SK-N-SH (cell line): ENCODE measurements around the gene EXOC4. TPM values are rescaled to one million over a fixed set of nuclear protein-coding genes. Genes with fewer than 3 reads are reported as not detected.

ENCODE experiments used
- CTCF ChIA-PET: fragments of 300-600, 350-600 bp; formaldehyde crosslinking; extraction: SDS; loops from one replicate; lab custom pipeline; 2021; lab: Yijun Ruan, JAX
- POLR2A ChIA-PET: fragments of 350-600 bp; sonication (Branson Sonifier 250); formaldehyde crosslinking; extraction: SDS; loops from one replicate; lab custom pipeline; 2020; ENCODE audit warnings: antibody characterized with exemption, inconsistent platforms; lab: Yijun Ruan, JAX
- DNase-seq: peaks from one replicate; pipeline ENCODE4 v3.0.0; 2012
- H2AFZ ChIP-seq: fragments of 200-600 bp; sonication (generic); 2 replicates; pipeline ENCODE4 v1.8.1; 2016; ENCODE audit warnings: antibody characterized with exemption, mild to moderate bottlenecking, low read depth
- H3F3A ChIP-seq: fragments of 200-600 bp; sonication (generic); replicated peaks from 2 replicates; pipeline ENCODE3; 2016; ENCODE audit warnings: antibody characterized with exemption, mild to moderate bottlenecking; ENCODE audit not compliant: insufficient read depth
- H3K27ac ChIP-seq, 2 experiments: fragments of 200-500 bp in 1 of 2; fragments of 200-600 bp in 1 of 2; sonication (Bioruptor generic) in 1 of 2; sonication (generic), shearing (Covaris generic) in 1 of 2; 2 replicates each; pipeline versions ENCODE4 v1.5.1 to v1.6.1; 2014 to 2016; ENCODE audit warnings: low read depth in 2 of 2, inconsistent platforms in 1 of 2, low read length in 1 of 2, mild to moderate bottlenecking in 1 of 2, mixed read lengths in 1 of 2
- H3K27me3 ChIP-seq: fragments of 200-600 bp; sonication (generic), shearing (Covaris generic); 2 replicates; pipeline ENCODE4 v1.6.1; 2016; ENCODE audit warnings: mixed run types; ENCODE audit not compliant: insufficient read depth
- H3K36me3 ChIP-seq, 2 experiments: fragments of 200-500 bp in 1 of 2; fragments of 200-600 bp in 1 of 2; sonication (Bioruptor generic) in 1 of 2; sonication (generic) in 1 of 2; replicated peaks in 1 of 2; 2 replicates each; pipeline versions ENCODE3 to v1.5.1; 2014 to 2016; ENCODE audit warnings: low read length in 1 of 2, mild to moderate bottlenecking in 1 of 2; ENCODE audit not compliant: insufficient read depth in 2 of 2, control insufficient read depth in 1 of 2
- H3K4me1 ChIP-seq, 2 experiments: fragments of 200-500 bp in 1 of 2; fragments of 200-600 bp in 1 of 2; sonication (Bioruptor generic) in 1 of 2; sonication (generic), shearing (Covaris generic) in 1 of 2; 2 replicates each; pipeline versions ENCODE4 v1.5.1 to v1.6.1; 2014 to 2016; ENCODE audit warnings: low read depth in 1 of 2, low read length in 1 of 2, mixed run types in 1 of 2; ENCODE audit not compliant: insufficient read depth in 2 of 2, control insufficient read depth in 1 of 2
- H3K4me2 ChIP-seq: fragments of 200-600 bp; sonication (generic), shearing (Covaris generic); 2 replicates; pipeline ENCODE4 v1.6.1; 2017; ENCODE audit warnings: mixed run types
- H3K4me3 ChIP-seq, 2 experiments: fragments of 200-500 bp in 1 of 2; fragments of 200-600 bp in 1 of 2; sonication (Bioruptor generic) in 1 of 2; sonication (generic), shearing (Covaris generic) in 1 of 2; 2 replicates each; pipeline versions ENCODE4 v1.5.1 to v1.8.1; 2014 to 2016; ENCODE audit warnings: low read depth in 2 of 2, inconsistent platforms in 1 of 2, low read length in 1 of 2, mild to moderate bottlenecking in 1 of 2, mixed read lengths in 1 of 2, moderate library complexity in 1 of 2
- H3K79me2 ChIP-seq: fragments of 200-600 bp; sonication (generic); 2 replicates; pipeline ENCODE4 v1.8.1; 2017; ENCODE audit warnings: mild to moderate bottlenecking; ENCODE audit not compliant: insufficient read depth
- H3K9ac ChIP-seq: fragments of 200-600 bp; sonication (generic); 2 replicates; pipeline ENCODE4 v1.6.1; 2017; ENCODE audit warnings: mixed run types
- H3K9me2 ChIP-seq: fragments of 200-600 bp; sonication (generic); 2 replicates; pipeline ENCODE4 v1.6.1; 2017; ENCODE audit warnings: mixed run types
- H3K9me3 ChIP-seq: fragments of 200-600 bp; sonication (generic); 2 replicates; pipeline ENCODE4 v1.6.1; 2017; ENCODE audit warnings: mixed run types, mild to moderate bottlenecking, moderate library complexity
- H4K20me1 ChIP-seq: fragments of 200-600 bp; sonication (generic); 2 replicates; pipeline ENCODE4 v1.6.1; 2017; ENCODE audit warnings: mild to moderate bottlenecking, mixed run types; ENCODE audit not compliant: insufficient read depth
- CHD2 ChIP-seq: fragments of 150-350 bp; IDR thresholded peaks from 2 replicates; pipeline ENCODE4 v1.6.1; 2018; ENCODE audit warnings: low read length; ENCODE audit not compliant: partially characterized antibody
- CTCF ChIP-seq: fragments of 200-600 bp; sonication (generic); IDR thresholded peaks from 2 replicates; pipeline ENCODE4 v1.6.1; 2017; ENCODE audit warnings: antibody characterized with exemption, mild to moderate bottlenecking, moderate library complexity
- EP300 ChIP-seq, 2 experiments: IDR thresholded peaks; 2 replicates each; pipeline versions ENCODE4 v1.4.0 to v1.6.1; 2012; ENCODE audit warnings: borderline replicate concordance in 1 of 2, low read depth in 1 of 2, low read length in 1 of 2
- FOSL2 ChIP-seq: IDR thresholded peaks from 2 replicates; pipeline ENCODE4 v1.4.0; 2012; ENCODE audit warnings: low read depth, mild to moderate bottlenecking, moderate library complexity, borderline replicate concordance
- FOXM1 ChIP-seq: IDR thresholded peaks from 2 replicates; pipeline ENCODE4 v1.4.0; 2012; ENCODE audit warnings: low read depth, mild to moderate bottlenecking
- GABPA ChIP-seq: IDR thresholded peaks from 2 replicates; pipeline ENCODE4 v1.4.0; 2012; ENCODE audit warnings: low read depth, mild to moderate bottlenecking
- GATA2 ChIP-seq: sonication (generic); formaldehyde crosslinking; IDR thresholded peaks from 2 replicates; pipeline ENCODE4 v1.5.0; 2020; ENCODE audit warnings: mild to moderate bottlenecking, missing genetic modification reagents
- IRF3 ChIP-seq: fragments of 150-350 bp; IDR thresholded peaks from 2 replicates; pipeline ENCODE4 v1.6.1; 2016; ENCODE audit warnings: mild to moderate bottlenecking, low read depth, low read length
- JUND ChIP-seq: IDR thresholded peaks from 2 replicates; pipeline ENCODE4 v1.4.0; 2012
- MEF2A ChIP-seq: IDR thresholded peaks from 2 replicates; pipeline ENCODE4 v1.4.0; 2012; ENCODE audit warnings: low read depth, borderline replicate concordance
- NFIC ChIP-seq: IDR thresholded peaks from 2 replicates; pipeline ENCODE4 v1.4.0; 2012; ENCODE audit warnings: borderline replicate concordance
- NRF1 ChIP-seq: IDR thresholded peaks from 2 replicates; pipeline ENCODE4 v1.6.1; 2012; ENCODE audit warnings: low read depth, mild to moderate bottlenecking, low read length
- POLR2AphosphoS5 ChIP-seq: IDR thresholded peaks from 2 replicates; pipeline ENCODE4 v1.6.1; 2012; ENCODE audit warnings: low read depth, low read length
- RAD21 ChIP-seq: IDR thresholded peaks from 2 replicates; pipeline ENCODE4 v1.6.1; 2012; ENCODE audit warnings: mild to moderate bottlenecking, low read length
- RCOR1 ChIP-seq: fragments of 150-350 bp; IDR thresholded peaks from 2 replicates; pipeline ENCODE4 v1.6.1; 2017; ENCODE audit warnings: antibody characterized with exemption, low read length
- REST ChIP-seq: IDR thresholded peaks from 2 replicates; pipeline ENCODE4 v1.6.1; 2012; ENCODE audit warnings: mild to moderate bottlenecking, low read depth, low read length, moderate library complexity
- SIN3A ChIP-seq: IDR thresholded peaks from 2 replicates; pipeline ENCODE4 v1.6.1; 2012; ENCODE audit warnings: low read depth, mild to moderate bottlenecking, low read length, moderate library complexity, borderline replicate concordance
- SMC3 ChIP-seq: IDR thresholded peaks from 2 replicates; pipeline ENCODE4 v1.6.1; 2012; ENCODE audit warnings: low read depth, low read length, improper control_type of control experiment
- TAF1 ChIP-seq: IDR thresholded peaks from 2 replicates; pipeline ENCODE4 v1.6.1; 2012; ENCODE audit warnings: low read depth, mild to moderate bottlenecking, low read length, moderate library complexity, borderline replicate concordance
- TCF12 ChIP-seq: IDR thresholded peaks from 2 replicates; pipeline ENCODE4 v1.4.0; 2012
- USF1 ChIP-seq: IDR thresholded peaks from 2 replicates; pipeline ENCODE4 v1.4.0; 2012; ENCODE audit warnings: low read depth, borderline replicate concordance
- USF2 ChIP-seq: fragments of 150-350 bp; IDR thresholded peaks from 2 replicates; pipeline ENCODE4 v1.6.1; 2017; ENCODE audit warnings: antibody characterized with exemption, low read length, low read depth, borderline replicate concordance
- YY1 ChIP-seq: IDR thresholded peaks from 2 replicates; pipeline ENCODE4 v1.4.0; 2012; ENCODE audit warnings: low read depth, mild to moderate bottlenecking
- ZBTB33 ChIP-seq: IDR thresholded peaks from 2 replicates; pipeline ENCODE4 v1.4.0; 2012; ENCODE audit warnings: low read depth, borderline replicate concordance
- WGBS: methylation state at CpG from one replicate; pipeline ENCODE4 v1.1.6; 2017; ENCODE audit warnings: low lambda C conversion rate; 5-methylcytosine and 5-hydroxymethylcytosine counted together
- polyA plus RNA-seq, 3 experiments: library from polyadenylated mRNA; depleted of rRNA; stranded (reverse); fragments of >200 nt; gene quantifications; 2 replicates each; pipeline ENCODE4 v1.2.3, GENCODE V29; 2012

The EXOC4 gene
- polyA plus RNA-seq, 1 of the 3 experiments (the other 2 are of a cell fraction), result 37.3 TPM

- no peak overlapping the region for H3K4me2 ChIP-seq
- no peaks in the 10 kb centered on the region for H3K9me3 ChIP-seq
- H3K9me2 ChIP-seq, result no peaks in the 10 kb centered on the region
- DNase-seq, result peak; percentile 33
- peak overlapping the region in 1 of 2 experiments; percentile 99; a peak in 2 of 4 replicates for H3K27ac ChIP-seq
- H3K9ac ChIP-seq, result no peak overlapping the region
- CTCF ChIA-PET, result interaction anchor here (0.7 to 1.0 kb wide), 3 partner anchors 10 to 397 kb away, joined by 3 read pairs; no protein-coding TSS in a partner anchor
- H2AFZ ChIP-seq, result no peak overlapping the region
- no peak overlapping the region for H3K4me3 ChIP-seq
- WGBS, result 76% methylated on average over 2 of the region's 2 CpGs
- no peaks in the 10 kb centered on the region for H3K36me3 ChIP-seq
- H3K27me3 ChIP-seq, result no peaks in the 10 kb centered on the region
- peaks cover 0 to 20% of the 10 kb centered on the region in 2 experiments; a peak in 2 of 4 replicates for H3K4me1 ChIP-seq
- H3F3A ChIP-seq, result peaks cover 4% of the 10 kb centered on the region
- peaks cover 5% of the 10 kb centered on the region; the same call in 1 of the 2 replicates for H3K79me2 ChIP-seq
- POLR2A ChIA-PET, result interaction anchor here (0.6 to 1.0 kb wide), 4 partner anchors 8 to 124 kb away, joined by 3 read pairs; no protein-coding TSS in a partner anchor
- H4K20me1 ChIP-seq, result no peaks in the 10 kb centered on the region
- no peak for TF ChIP-seq SIN3A
- no peak for TF ChIP-seq YY1
- no peak for TF ChIP-seq GABPA
- TF ChIP-seq EP300 (IDR thresholded peaks at IDR 0.05; ENCODE audit: borderline replicate concordance in 1 of 2, low read depth in 1 of 2, low read length in 1 of 2), result peak in 1 of 2 experiments; percentile 64; a peak in 1 of 4 replicates
- TF ChIP-seq NRF1, result no peak
- TF ChIP-seq FOXM1, result no peak
- no peak for TF ChIP-seq TAF1
- TF ChIP-seq GATA2, result no peak; the same call in 1 of the 2 replicates
- TF ChIP-seq ZBTB33, result no peak
- no peak for TF ChIP-seq MEF2A
- TF ChIP-seq POLR2AphosphoS5, result no peak
- peak; percentile 42 for TF ChIP-seq CHD2
- TF ChIP-seq RCOR1, result peak; percentile 66
- TF ChIP-seq USF2, result no peak
- TF ChIP-seq REST, result no peak
- TF ChIP-seq TCF12, result peak; percentile 18; the same call in 1 of the 2 replicates
- no peak; the same call in 1 of the 2 replicates for TF ChIP-seq RAD21
- TF ChIP-seq NFIC, result no peak
- no peak for TF ChIP-seq USF1
- TF ChIP-seq FOSL2, result no peak
- TF ChIP-seq CTCF, result no peak
- no peak for TF ChIP-seq JUND
- no peak for TF ChIP-seq IRF3
- peak; percentile 20; the same call in 1 of the 2 replicates for TF ChIP-seq SMC3
These were observed 366.6 kb downstream of the EXOC4 start for GRCh38 chr7:133619491-133619890.
